Measurements from ENCODE around the gene UROC1. TPM values are rescaled to one million over a fixed set of nuclear protein-coding genes. Genes with fewer than 3 reads are reported as not detected.
A peak's percentile ranks its signal among the peaks of the same experiment; 100 is the strongest.

UROC1 gene
- total and polyA plus RNA-seq, 4 donors, result not detected

DNA sequence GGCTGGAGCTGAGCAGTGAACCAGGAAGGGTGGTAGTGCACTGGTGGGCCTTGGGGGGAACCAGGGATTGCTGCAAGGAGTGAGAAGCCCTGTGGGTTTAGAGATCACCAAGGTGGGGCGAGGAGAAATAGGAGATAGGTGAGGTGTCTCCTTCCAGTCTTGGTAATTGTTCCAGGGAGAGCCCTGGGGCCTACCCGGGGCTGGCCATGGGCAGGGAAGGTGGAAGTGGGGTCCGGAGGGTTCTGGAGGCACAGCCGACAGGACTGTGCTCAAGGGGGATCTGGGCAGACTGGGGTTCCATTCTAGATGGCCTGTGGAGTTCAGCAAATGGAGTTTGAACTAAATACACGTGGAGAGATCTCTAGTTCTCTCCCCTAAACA lies 10.8 kb upstream of the UROC1 start:
- DNase-seq (peak; percentile 38 to 40), ATAC-seq (ENCODE audit: low FRiP score) (no peak)
- H3K9me3 ChIP-seq (ENCODE audit: control insufficient read depth, low read length), result no peaks in the 10 kb centered on the region
- H3K27ac ChIP-seq (ENCODE audit: low read depth in 1 of 2, low read length in 2 of 2), result no peak overlapping the region
- no peaks in the 10 kb centered on the region for H3K4me1 ChIP-seq (ENCODE audit: control insufficient read depth in 1 of 2, insufficient read depth in 2 of 2, low read length in 2 of 2)
- 87 to 93% methylated on average over 5 of the region's 5 CpGs for WGBS, 2 donors
- H3K36me3 ChIP-seq (ENCODE audit: control insufficient read depth in 1 of 2, insufficient read depth in 2 of 2, low read length in 1 of 2), result no peaks in the 10 kb centered on the region
- H3K27me3 ChIP-seq (ENCODE audit: control insufficient read depth in 1 of 2, insufficient read depth in 2 of 2, low read length in 1 of 2), result no peaks in the 10 kb centered on the region
- H3K4me3 ChIP-seq (ENCODE audit: low read length in 2 of 2), result no peak overlapping the region
- intact Hi-C loops (cut with DNase I), result loop anchor here in 1 of 2 donors (10.0 kb wide), 1 partner anchor 1016 kb away; no protein-coding TSS in a partner anchor

GRCh38 chr3:126527455-126528211 lies 10.1 kb upstream of the UROC1 start:
- Histone ChIP-seq H3K27me3 (ENCODE audit: control insufficient read depth in 1 of 2, insufficient read depth in 2 of 2, low read length in 1 of 2) (no peaks in the 10 kb centered on the region), H3K27ac (ENCODE audit: low read depth in 1 of 2, low read length in 2 of 2) (no peak overlapping the region), H3K9me3 (ENCODE audit: control insufficient read depth, low read length) (no peaks in the 10 kb centered on the region), H3K36me3 (ENCODE audit: control insufficient read depth in 1 of 2, insufficient read depth in 2 of 2, low read length in 1 of 2) (no peaks in the 10 kb centered on the region), H3K4me3 (ENCODE audit: low read length in 2 of 2) (no peak overlapping the region), H3K4me1 (ENCODE audit: control insufficient read depth in 1 of 2, insufficient read depth in 2 of 2, low read length in 2 of 2) (no peaks in the 10 kb centered on the region)
- DNase-seq, result peak; percentile 44 to 61
- 87 to 93% methylated on average over 6 of the region's 6 CpGs for WGBS, 2 donors
- intact Hi-C loops (cut with DNase I), result loop anchor here in 1 of 2 donors (10.0 kb wide), 1 partner anchor 1017 kb away; no protein-coding TSS in a partner anchor
- no peak for ATAC-seq (ENCODE audit: low FRiP score)

DNA sequence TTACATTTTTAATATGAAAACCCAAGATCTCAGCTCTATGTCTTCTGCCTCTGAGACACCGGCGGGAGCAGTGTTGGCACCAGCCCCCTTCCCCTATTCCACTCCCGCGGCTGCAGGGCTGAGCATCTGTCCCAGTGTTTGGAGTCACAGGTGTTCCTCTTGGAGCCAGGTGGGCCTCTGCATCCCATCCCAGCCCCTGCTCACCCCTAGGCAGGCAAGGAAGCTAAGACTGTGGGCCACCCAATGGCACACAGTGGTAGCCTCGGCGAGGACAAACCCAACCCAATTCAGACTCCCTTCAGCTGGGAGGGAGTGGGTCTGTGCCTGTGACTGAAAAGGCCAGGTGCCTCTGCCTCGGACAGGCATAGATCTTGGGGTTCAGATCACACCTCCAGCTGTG lies 9.4 kb upstream of the UROC1 start:
- ATAC-seq (ENCODE audit: low FRiP score) (no peak), DNase-seq (peak in 1 of 2 donors; percentile 29)
- Histone ChIP-seq H3K27ac (ENCODE audit: low read depth in 1 of 2, low read length in 2 of 2) (no peak overlapping the region), H3K4me3 (ENCODE audit: low read length in 2 of 2) (no peak overlapping the region), H3K4me1 (ENCODE audit: control insufficient read depth in 1 of 2, insufficient read depth in 2 of 2, low read length in 2 of 2) (no peaks in the 10 kb centered on the region), H3K27me3 (ENCODE audit: control insufficient read depth in 1 of 2, insufficient read depth in 2 of 2, low read length in 1 of 2) (no peaks in the 10 kb centered on the region), H3K36me3 (ENCODE audit: control insufficient read depth in 1 of 2, insufficient read depth in 2 of 2, low read length in 1 of 2) (no peaks in the 10 kb centered on the region), H3K9me3 (ENCODE audit: control insufficient read depth, low read length) (no peaks in the 10 kb centered on the region)
- 88 to 99% methylated on average over 7 of the region's 7 CpGs for WGBS, 2 donors
- intact Hi-C loops (cut with DNase I), result loop anchor here in 1 of 2 donors (10.0 kb wide), 1 partner anchor 1018 kb away; no protein-coding TSS in a partner anchor

DNA sequence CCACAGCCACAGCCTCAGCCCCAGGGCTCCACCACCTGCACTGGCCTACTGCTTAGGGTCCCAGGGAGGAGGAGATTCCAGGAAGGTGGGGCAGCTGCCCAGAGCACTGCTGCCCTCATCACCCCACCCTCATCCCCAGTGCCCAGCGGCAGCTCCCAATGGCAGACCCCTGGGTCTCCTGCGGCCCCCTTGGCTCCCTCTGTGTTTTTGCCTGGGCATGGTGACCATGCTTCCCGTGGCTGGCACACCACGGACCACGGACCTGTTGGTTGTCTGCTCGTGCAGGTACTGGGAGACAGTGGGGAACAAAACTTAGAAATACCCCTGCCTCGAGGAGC lies 9.1 kb upstream of the UROC1 start:
- DNase-seq, result peak; percentile 17 to 57
- Histone ChIP-seq H3K4me1 (ENCODE audit: control insufficient read depth in 1 of 2, insufficient read depth in 2 of 2, low read length in 2 of 2) (no peaks in the 10 kb centered on the region), H3K36me3 (ENCODE audit: control insufficient read depth in 1 of 2, insufficient read depth in 2 of 2, low read length in 1 of 2) (no peaks in the 10 kb centered on the region), H3K27me3 (ENCODE audit: control insufficient read depth in 1 of 2, insufficient read depth in 2 of 2, low read length in 1 of 2) (no peaks in the 10 kb centered on the region), H3K9me3 (ENCODE audit: control insufficient read depth, low read length) (no peaks in the 10 kb centered on the region), H3K27ac (ENCODE audit: low read depth in 1 of 2, low read length in 2 of 2) (no peak overlapping the region), H3K4me3 (ENCODE audit: low read length in 2 of 2) (no peak overlapping the region)
- intact Hi-C loops (cut with DNase I), result loop anchor here in 1 of 2 donors (10.0 kb wide), 1 partner anchor 1018 kb away; no protein-coding TSS in a partner anchor
- WGBS, 2 donors, result 94 to 97% methylated on average over 7 of the region's 7 CpGs
- no peak for ATAC-seq (ENCODE audit: low FRiP score)

DNA sequence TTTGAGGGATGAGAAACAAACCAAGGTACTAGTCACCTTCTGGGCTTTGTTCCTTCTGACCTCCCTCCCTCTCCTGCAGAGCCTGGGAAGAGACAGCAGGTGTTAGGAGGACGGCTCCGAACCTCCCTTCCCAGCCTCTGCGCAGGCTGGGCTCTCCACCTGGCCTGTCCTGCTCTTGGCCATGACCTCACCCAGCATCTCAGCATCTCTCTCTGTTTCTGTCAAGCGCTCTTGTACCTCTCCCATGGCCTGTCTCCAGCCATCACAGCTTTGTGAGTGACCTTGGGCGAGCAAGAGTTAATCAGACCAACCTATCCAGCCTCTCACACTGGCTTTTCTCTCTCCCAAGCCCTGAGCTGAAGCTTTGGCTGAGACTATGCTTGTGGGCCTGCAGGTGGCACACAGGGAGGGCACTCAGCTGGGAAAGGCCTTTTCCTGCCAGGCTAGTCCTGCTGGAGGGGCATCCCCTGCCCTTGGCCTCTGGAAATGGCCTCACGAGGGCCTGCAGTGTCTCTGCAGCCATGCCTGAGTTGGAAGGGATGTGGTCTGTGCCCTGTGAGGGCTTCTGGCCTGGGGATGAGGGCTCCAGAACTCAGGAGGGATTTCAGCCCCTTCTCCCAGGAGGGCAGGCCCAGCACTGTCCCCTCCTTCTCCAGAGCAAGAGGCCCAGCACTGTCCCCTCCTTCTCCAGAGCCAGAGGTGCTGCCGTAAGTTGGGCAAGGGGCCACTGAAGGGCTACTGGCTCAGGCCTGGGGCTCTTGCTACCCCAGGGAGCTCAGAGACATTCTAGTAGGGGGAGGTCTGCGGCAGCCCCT lies 8.5 kb upstream of the UROC1 start:
- H3K27me3 ChIP-seq (ENCODE audit: control insufficient read depth in 1 of 2, insufficient read depth in 2 of 2, low read length in 1 of 2), result no peaks in the 10 kb centered on the region
- ATAC-seq (ENCODE audit: low FRiP score), result no peak
- no peak overlapping the region for H3K4me3 ChIP-seq (ENCODE audit: low read length in 2 of 2)
- intact Hi-C loops (cut with DNase I), result loop anchor here in 1 of 2 donors (10.0 kb wide), 1 partner anchor 1019 kb away; no protein-coding TSS in a partner anchor
- H3K9me3 ChIP-seq (ENCODE audit: control insufficient read depth, low read length), result no peaks in the 10 kb centered on the region
- DNase-seq, result peak; percentile 38 to 46
- WGBS, 2 donors, result 91% methylated on average over 6 to 8 of the region's 8 CpGs
- no peaks in the 10 kb centered on the region for H3K36me3 ChIP-seq (ENCODE audit: control insufficient read depth in 1 of 2, insufficient read depth in 2 of 2, low read length in 1 of 2)
- H3K4me1 ChIP-seq (ENCODE audit: control insufficient read depth in 1 of 2, insufficient read depth in 2 of 2, low read length in 2 of 2), result no peaks in the 10 kb centered on the region
- H3K27ac ChIP-seq (ENCODE audit: low read depth in 1 of 2, low read length in 2 of 2), result no peak overlapping the region

DNA sequence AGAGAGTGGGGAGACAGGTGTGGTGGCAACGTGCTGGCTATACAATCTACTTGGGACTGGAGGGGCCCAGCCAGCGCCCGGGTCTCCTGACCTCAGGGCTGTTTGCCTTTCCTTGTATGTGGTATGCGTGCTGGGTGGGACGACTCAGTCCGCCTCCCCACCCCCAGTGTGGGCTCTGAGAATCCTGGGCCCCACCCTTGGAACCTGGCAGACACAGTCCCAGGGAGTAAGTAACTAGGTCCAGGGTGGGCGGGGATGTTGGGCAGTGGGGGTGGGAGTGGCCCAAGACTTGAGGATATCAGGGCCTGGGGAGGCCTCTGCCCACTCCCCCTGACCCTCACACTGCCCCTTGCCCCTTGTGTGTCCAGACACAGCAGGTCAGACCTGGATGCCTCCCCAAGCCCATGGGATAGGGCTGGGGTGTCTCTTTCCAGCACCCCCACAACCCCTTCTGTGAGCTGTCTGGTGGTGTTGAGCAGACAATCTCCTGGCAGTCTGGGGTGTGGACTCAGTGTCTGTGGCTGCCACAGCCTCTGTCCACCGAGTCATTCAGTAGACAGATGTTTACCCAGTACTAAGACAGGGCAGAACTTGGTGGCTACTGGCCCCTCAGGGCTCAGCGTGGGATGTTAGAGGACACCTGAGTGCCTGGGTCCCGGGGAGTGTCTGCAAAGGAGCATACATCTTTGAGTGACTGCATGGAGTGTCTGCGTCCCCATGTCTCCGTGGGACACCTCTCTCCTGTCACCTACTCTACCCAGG lies 7.7 kb upstream of the UROC1 start:
- WGBS, 2 donors, result 85 to 89% methylated on average over 12 of the region's 12 CpGs
- H3K4me3 ChIP-seq (ENCODE audit: low read length in 2 of 2), result no peak overlapping the region

DNA sequence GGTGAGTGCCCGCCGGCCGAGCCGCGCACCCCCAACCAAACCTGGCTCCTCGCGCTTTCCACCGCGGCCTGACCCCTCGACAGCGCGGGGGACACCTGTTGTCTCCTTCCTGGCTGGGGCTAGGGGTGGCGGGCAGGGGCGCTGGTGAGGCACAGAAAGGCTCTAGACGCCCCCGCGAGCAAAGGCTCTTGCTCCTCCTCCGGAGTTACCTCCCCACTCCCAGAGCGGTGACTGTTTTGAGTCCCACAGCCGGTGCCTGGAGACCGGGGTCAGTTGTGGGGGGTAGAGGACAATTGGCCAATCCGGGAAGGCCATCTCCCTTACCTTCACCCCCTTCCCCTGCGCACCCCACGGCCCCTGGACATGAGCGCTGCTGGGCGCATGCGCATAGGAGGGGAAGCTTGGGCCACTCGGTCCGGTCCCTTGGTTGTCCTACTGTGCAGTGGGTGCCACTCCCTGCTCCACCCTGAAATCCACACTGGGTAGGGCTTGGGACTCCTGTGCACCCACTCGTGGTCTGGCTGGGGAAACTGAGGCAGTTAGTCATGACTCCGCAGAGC lies 6.9 kb upstream of the UROC1 start:
- WGBS, 2 donors, result 10 to 11% methylated on average over 30 to 31 of the region's 31 CpGs
- Histone ChIP-seq H3K9me3 (ENCODE audit: control insufficient read depth, low read length) (no peaks in the 10 kb centered on the region), H3K27me3 (ENCODE audit: control insufficient read depth in 1 of 2, insufficient read depth in 2 of 2, low read length in 1 of 2) (no peaks in the 10 kb centered on the region), H3K4me3 (ENCODE audit: low read length in 2 of 2) (peak overlapping the region in 1 of 2 donors; percentile 10), H3K27ac (ENCODE audit: low read depth in 1 of 2, low read length in 2 of 2) (no peak overlapping the region), H3K4me1 (ENCODE audit: control insufficient read depth in 1 of 2, insufficient read depth in 2 of 2, low read length in 2 of 2) (no peaks in the 10 kb centered on the region), H3K36me3 (ENCODE audit: control insufficient read depth in 1 of 2, insufficient read depth in 2 of 2, low read length in 1 of 2) (no peaks in the 10 kb centered on the region)
- DNase-seq, result peak; percentile 54 to 77
- intact Hi-C loops (cut with DNase I), result loop anchor here (5.0 to 10.0 kb wide), 2 partner anchors 933 to 1020 kb away; no protein-coding TSS in a partner anchor
- no peak for ATAC-seq (ENCODE audit: low FRiP score)

More for the DNA sequence above, 7.7 kb upstream of the UROC1 start:
- intact Hi-C loops (cut with DNase I), result loop anchor here in 1 of 2 donors (10.0 kb wide), 1 partner anchor 1020 kb away; no protein-coding TSS in a partner anchor
- H3K36me3 ChIP-seq (ENCODE audit: control insufficient read depth in 1 of 2, insufficient read depth in 2 of 2, low read length in 1 of 2), result no peaks in the 10 kb centered on the region
- DNase-seq, result peak; percentile 44 to 68
- no peaks in the 10 kb centered on the region for H3K27me3 ChIP-seq (ENCODE audit: control insufficient read depth in 1 of 2, insufficient read depth in 2 of 2, low read length in 1 of 2)
- H3K4me1 ChIP-seq (ENCODE audit: control insufficient read depth in 1 of 2, insufficient read depth in 2 of 2, low read length in 2 of 2), result no peaks in the 10 kb centered on the region
- no peak for ATAC-seq (ENCODE audit: low FRiP score)
- H3K9me3 ChIP-seq (ENCODE audit: control insufficient read depth, low read length), result no peaks in the 10 kb centered on the region
- H3K27ac ChIP-seq (ENCODE audit: low read depth in 1 of 2, low read length in 2 of 2), result no peak overlapping the region

Measured in aorta (tissue), 5 donors.